Right ventricle myocardium superior (tissue), 1 donor: ENCODE measurements around the gene EID1. TPM values are rescaled to one million over a fixed set of nuclear protein-coding genes. Genes with fewer than 3 reads are reported as not detected.
A peak's percentile ranks its signal among the peaks of the same experiment; 100 is the strongest.
"Not testable (repeated sequence)": the region's sequence is repeated elsewhere in the genome, so short reads cannot be mapped to it uniquely, and the experiment has no call there.

Experiments
- ATAC-seq: fragments of 200-7000 bp; cut with Tn5 transposase; one replicate; pipeline ENCODE4 v1.9.1; 2020; ENCODE audit warnings: mild to moderate bottlenecking; ENCODE audit not compliant: poor library complexity
- DNase-seq: peaks from one replicate; pipeline ENCODE4 v3.0.0-alpha.2; 2020
- intact Hi-C: fragments of 100-400 bp; cut with DNase I; formaldehyde crosslinking; loops from one replicate; pipeline ENCODE4 v1.11.2; 2022
- long read RNA-seq: library from polyadenylated mRNA; unstranded; transcript quantifications from one replicate; pipeline ENCODE4 v2.0.0, GENCODE V29; 2021
- total RNA-seq: library from RNA; stranded (reverse); fragmentation: NEBNext Ultra II Directional; extraction: Animal tissue kit (Norgen Biotek cat#: 25700); gene quantifications from one replicate; pipeline ENCODE4 v1.2.1, GENCODE V29; 2021
- donor health status: DM: no; HTN: yes; CAD: no; lungs with severe emphysema.

EID1 gene
- total RNA-seq, result 201 TPM
- long read RNA-seq, transcript EID1-201 (1 exons, 2,298 nt), result major isoform, 563 of 563 reads
- long read RNA-seq, partial matches to known transcripts, result 0 of 563 reads
- long read RNA-seq, other reads (novel, unspliced or antisense), result 0 of 563 reads

GRCh38 chr15:48877630-48878595 is at the start of gene EID1:
Gene EID1, plus strand, starts transcription at chr15:48878134. Its CDS starts 43 bp downstream, at chr15:48878177.
- DNase-seq (peak; percentile 96), ATAC-seq (peak; percentile 100)
- intact Hi-C loops, result loop anchor here (5.0 kb wide), 1 partner anchor 279 kb away; the partner anchor contains the start of gene COPS2

- ATAC-seq, result no peak
- intact Hi-C loops, result no loop called here
- no peak for DNase-seq
Measured at GRCh38 chr15:48828471-48828870, 49.5 kb upstream of the EID1 start.

- intact Hi-C loops, result no loop called here
- ATAC-seq (no peak), DNase-seq (no peak)
Measured at GRCh38 chr15:48828906-48829305, 49.0 kb upstream of the EID1 start.

GRCh38 chr15:48832648-48833047 is 45.3 kb upstream of the EID1 start:
- intact Hi-C loops, result no loop called here
- DNase-seq (no peak), ATAC-seq (no peak)

- ATAC-seq (no peak), DNase-seq (no peak)
- intact Hi-C loops, result no loop called here
Measured at GRCh38 chr15:48833526-48834239, 44.3 kb upstream of the EID1 start.

GRCh38 chr15:48834756-48835155 is 43.2 kb upstream of the EID1 start:
- intact Hi-C loops, result no loop called here
- DNase-seq, result no peak
- no peak for ATAC-seq

GRCh38 chr15:48842501-48842900 is 35.4 kb upstream of the EID1 start:
- ATAC-seq (no peak), DNase-seq (no peak)
- intact Hi-C loops, result no loop called here

- intact Hi-C loops, result no loop called here
- DNase-seq (no peak), ATAC-seq (no peak)
Measured at GRCh38 chr15:48845123-48845522, 32.8 kb upstream of the EID1 start.

- no peak for DNase-seq
- no peak for ATAC-seq
- intact Hi-C loops, result loop anchor here (10.0 kb wide), 1 partner anchor 574 kb away; the partner anchor contains the start of gene FGF7
Measured at GRCh38 chr15:48850648-48851047, 27.3 kb upstream of the EID1 start.

GRCh38 chr15:48851956-48852355 is 26.0 kb upstream of the EID1 start:
- ATAC-seq (no peak), DNase-seq (no peak)
- intact Hi-C loops, result loop anchor here (10.0 kb wide), 1 partner anchor 573 kb away; the partner anchor contains the start of gene FGF7

GRCh38 chr15:48854434-48854833 is 23.5 kb upstream of the EID1 start:
- ATAC-seq, DNase-seq: not testable (repeated sequence)
- intact Hi-C loops, result loop anchor here (10.0 kb wide), 1 partner anchor 570 kb away; the partner anchor contains the start of gene FGF7

- DNase-seq (no peak), ATAC-seq (peak; percentile 84)
- intact Hi-C loops, result loop anchor here (10.0 kb wide), 1 partner anchor 569 kb away; the partner anchor contains the start of gene FGF7
Measured at GRCh38 chr15:48855501-48856440, 22.2 kb upstream of the EID1 start.

GRCh38 chr15:48856942-48857341 is 21.0 kb upstream of the EID1 start:
- ATAC-seq (no peak), DNase-seq (no peak)
- intact Hi-C loops, result loop anchor here (10.0 kb wide), 1 partner anchor 568 kb away; the partner anchor contains the start of gene FGF7

GRCh38 chr15:48858401-48858800 is 19.5 kb upstream of the EID1 start:
- ATAC-seq (no peak), DNase-seq (no peak)
- intact Hi-C loops, result loop anchor here (10.0 kb wide), 1 partner anchor 566 kb away; the partner anchor contains the start of gene FGF7

GRCh38 chr15:48859426-48859825 is 18.5 kb upstream of the EID1 start:
- DNase-seq, result no peak
- intact Hi-C loops, result loop anchor here (10.0 kb wide), 1 partner anchor 565 kb away; the partner anchor contains the start of gene FGF7
- no peak for ATAC-seq

GRCh38 chr15:48861813-48862431 is 16.0 kb upstream of the EID1 start:
- DNase-seq, result no peak
- peak; percentile 82 for ATAC-seq

GRCh38 chr15:48862705-48863104 is 15.2 kb upstream of the EID1 start:
- DNase-seq (no peak), ATAC-seq (no peak)

More at GRCh38 chr15:48861813-48862431, 16.0 kb upstream of the EID1 start:
- intact Hi-C loops, result loop anchor here (2.0 to 5.0 kb wide), 2 partner anchors 287 to 1285 kb away; no protein-coding TSS in a partner anchor

More at GRCh38 chr15:48862705-48863104, 15.2 kb upstream of the EID1 start:
- intact Hi-C loops, result loop anchor here (5.0 kb wide), 1 partner anchor 1285 kb away; no protein-coding TSS in a partner anchor
